ENCODE results near the gene IKZF1. TPM values are rescaled to one million over a fixed set of nuclear protein-coding genes. Genes with fewer than 3 reads are reported as not detected.

The IKZF1 gene
- total RNA-seq, 1 donor from 2014 or later = 2.0 TPM

GRCh38 chr7:50356945-50357268, 52.4 kb downstream of the IKZF1 start:
- Mint-ChIP-seq H3K9me3 (no peaks in the 10 kb centered on the region), H3K4me3 (no peak overlapping the region), H3K36me3 (no peaks in the 10 kb centered on the region), H3K27ac (no peak overlapping the region), H3K27me3 (peaks cover 7% of the 10 kb centered on the region), H3K4me1 (ENCODE audit: unreplicated experiment) (peaks cover 7% of the 10 kb centered on the region)
- no peak for DNase-seq (ENCODE audit: extremely low spot score, unreplicated experiment)
- TF ChIP-seq, protein P1, sequence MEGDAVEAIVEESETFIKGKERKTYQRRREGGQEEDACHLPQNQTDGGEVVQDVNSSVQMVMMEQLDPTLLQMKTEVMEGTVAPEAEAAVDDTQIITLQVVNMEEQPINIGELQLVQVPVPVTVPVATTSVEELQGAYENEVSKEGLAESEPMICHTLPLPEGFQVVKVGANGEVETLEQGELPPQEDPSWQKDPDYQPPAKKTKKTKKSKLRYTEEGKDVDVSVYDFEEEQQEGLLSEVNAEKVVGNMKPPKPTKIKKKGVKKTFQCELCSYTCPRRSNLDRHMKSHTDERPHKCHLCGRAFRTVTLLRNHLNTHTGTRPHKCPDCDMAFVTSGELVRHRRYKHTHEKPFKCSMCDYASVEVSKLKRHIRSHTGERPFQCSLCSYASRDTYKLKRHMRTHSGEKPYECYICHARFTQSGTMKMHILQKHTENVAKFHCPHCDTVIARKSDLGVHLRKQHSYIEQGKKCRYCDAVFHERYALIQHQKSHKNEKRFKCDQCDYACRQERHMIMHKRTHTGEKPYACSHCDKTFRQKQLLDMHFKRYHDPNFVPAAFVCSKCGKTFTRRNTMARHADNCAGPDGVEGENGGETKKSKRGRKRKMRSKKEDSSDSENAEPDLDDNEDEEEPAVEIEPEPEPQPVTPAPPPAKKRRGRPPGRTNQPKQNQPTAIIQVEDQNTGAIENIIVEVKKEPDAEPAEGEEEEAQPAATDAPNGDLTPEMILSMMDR (conservative IDR thresholded peaks at IDR 0.05) = no peak

- no peaks in the 10 kb centered on the region for H3K9me3 Mint-ChIP-seq
- TF ChIP-seq, protein P1 (conservative IDR thresholded peaks at IDR 0.05) = no peak
- H3K4me3 Mint-ChIP-seq = no peak overlapping the region
- H3K36me3 Mint-ChIP-seq = no peaks in the 10 kb centered on the region
- DNase-seq (ENCODE audit: extremely low spot score, unreplicated experiment) = no peak
- no peak overlapping the region for H3K27ac Mint-ChIP-seq
- H3K27me3 Mint-ChIP-seq = peaks cover 7% of the 10 kb centered on the region
- H3K4me1 Mint-ChIP-seq (ENCODE audit: unreplicated experiment) = peaks cover 7% of the 10 kb centered on the region
Measured at GRCh38 chr7:50357426-50357825, 52.9 kb downstream of the IKZF1 start.

GRCh38 chr7:50358041-50358705, 53.7 kb downstream of the IKZF1 start:
- DNase-seq (ENCODE audit: extremely low spot score, unreplicated experiment) = no peak
- Mint-ChIP-seq H3K36me3 (no peaks in the 10 kb centered on the region), H3K4me3 (no peak overlapping the region), H3K4me1 (ENCODE audit: unreplicated experiment) (peaks cover 7% of the 10 kb centered on the region), H3K27me3 (peaks cover 7% of the 10 kb centered on the region), H3K9me3 (no peaks in the 10 kb centered on the region), H3K27ac (no peak overlapping the region)
- TF ChIP-seq, protein P1 (conservative IDR thresholded peaks at IDR 0.05) = no peak

DNA sequence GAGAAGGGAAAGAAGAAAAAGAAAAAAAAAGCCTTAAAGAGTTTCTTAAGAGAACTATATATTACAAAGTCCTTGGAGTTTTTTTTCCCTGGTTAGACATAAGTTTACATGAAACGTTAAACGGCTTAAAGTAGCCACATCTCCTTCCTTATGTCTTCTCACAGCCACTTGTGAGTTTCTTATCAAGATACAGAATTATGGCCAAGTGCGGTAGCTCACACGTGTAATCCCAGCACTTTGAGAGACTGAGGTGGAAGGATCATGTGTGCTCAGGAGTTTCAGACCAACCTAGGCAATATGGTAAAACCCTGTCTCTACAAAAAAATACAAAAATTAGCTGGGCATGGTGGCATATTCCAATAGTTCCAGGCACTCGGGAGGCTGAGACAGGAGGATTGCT, 54.3 kb downstream of the IKZF1 start:
- Mint-ChIP-seq H3K9me3 (no peaks in the 10 kb centered on the region), H3K36me3 (no peaks in the 10 kb centered on the region), H3K27me3 (peaks cover 7% of the 10 kb centered on the region), H3K27ac (no peak overlapping the region), H3K4me1 (ENCODE audit: unreplicated experiment) (peaks cover 7% of the 10 kb centered on the region), H3K4me3 (no peak overlapping the region)
- TF ChIP-seq, protein P1 (conservative IDR thresholded peaks at IDR 0.05) = no peak
- no peak for DNase-seq (ENCODE audit: extremely low spot score, unreplicated experiment)

GRCh38 chr7:50359258-50359994, 54.9 kb downstream of the IKZF1 start:
- H3K9me3 Mint-ChIP-seq = no peaks in the 10 kb centered on the region

More at GRCh38 chr7:50359258-50359994, 54.9 kb downstream of the IKZF1 start:
- Mint-ChIP-seq H3K27me3 (peaks cover 7% of the 10 kb centered on the region), H3K4me3 (no peak overlapping the region), H3K4me1 (ENCODE audit: unreplicated experiment) (peaks cover 7% of the 10 kb centered on the region), H3K36me3 (no peaks in the 10 kb centered on the region), H3K27ac (no peak overlapping the region)
- DNase-seq (ENCODE audit: extremely low spot score, unreplicated experiment) = no peak
- TF ChIP-seq, protein P1 (conservative IDR thresholded peaks at IDR 0.05) = no peak

Data from type B pancreatic cell (in vitro differentiated cells).